HepG2 (cell line): ENCODE measurements around the gene ICAM3. TPM values are rescaled to one million over a fixed set of nuclear protein-coding genes. Genes with fewer than 3 reads are reported as not detected.

ENCODE experiments used
- ARNT ChIP-seq: fragments of 450-650 bp; IDR thresholded peaks from 2 replicates; pipeline ENCODE4 v1.6.1; 2017
- BHLHE40 ChIP-seq: IDR thresholded peaks from 2 replicates; pipeline ENCODE4 v1.6.1; 2011; ENCODE audit warnings: low read length, improper control_type of control experiment
- FOXK2 ChIP-seq: fragments of 450-650 bp; IDR thresholded peaks from 2 replicates; pipeline ENCODE4 v1.6.1; 2016
- HOXA9 ChIP-seq: sonication (generic); formaldehyde crosslinking; IDR thresholded peaks from 2 replicates; pipeline ENCODE4 v1.8.1; 2022; ENCODE audit warnings: missing genetic modification reagents, mild to moderate bottlenecking, moderate library complexity, borderline replicate concordance
- JUND ChIP-seq: sonication (generic); formaldehyde crosslinking; IDR thresholded peaks from 2 replicates; pipeline ENCODE4 v1.8.0; 2022; ENCODE audit warnings: mild to moderate bottlenecking, missing genetic modification reagents
- NFKBIZ ChIP-seq: IDR thresholded peaks from 2 replicates; pipeline ENCODE4 v1.6.1; 2018; ENCODE audit warnings: missing genetic modification reagents, missing compliant biosample characterization
- PRPF4 ChIP-seq: fragments of 200-400 bp; formaldehyde crosslinking; IDR thresholded peaks from 2 replicates; pipeline ENCODE4 v1.6.1; 2016; ENCODE audit warnings: low read length, low read depth; ENCODE audit not compliant: poor library complexity, severe bottlenecking
- RBM22 ChIP-seq: fragments of 200-400 bp; formaldehyde crosslinking; optimal IDR thresholded peaks from 2 replicates; pipeline ENCODE3; 2017; ENCODE audit warnings: mild to moderate bottlenecking, low read length, moderate library complexity
- SALL2 ChIP-seq: sonication (generic); formaldehyde crosslinking; IDR thresholded peaks from 2 replicates; pipeline ENCODE4 v1.8.1; 2023; ENCODE audit warnings: mild to moderate bottlenecking, missing genetic modification reagents, inconsistent platforms
- SMARCE1 ChIP-seq: fragments of 450-650 bp; IDR thresholded peaks from 2 replicates; pipeline ENCODE4 v1.6.1; 2017; ENCODE audit warnings: borderline replicate concordance
- TAF1 ChIP-seq: sonication (generic); formaldehyde crosslinking; IDR thresholded peaks from 2 replicates; pipeline ENCODE4 v1.4.0; 2020; ENCODE audit warnings: missing genetic modification reagents
- ZC3H4 ChIP-seq: sonication (generic); formaldehyde crosslinking; IDR thresholded peaks from 2 replicates; pipeline ENCODE4 v1.4.0; 2020; ENCODE audit warnings: missing genetic modification reagents, borderline replicate concordance
- ZFP1 ChIP-seq: IDR thresholded peaks from 2 replicates; pipeline ENCODE4 v1.6.1; 2016
- ZGPAT ChIP-seq: IDR thresholded peaks from 2 replicates; pipeline ENCODE4 v1.6.1; 2016; ENCODE audit warnings: mild to moderate bottlenecking
- ZNF484 ChIP-seq: sonication (generic); formaldehyde crosslinking; IDR thresholded peaks from 2 replicates; pipeline ENCODE4 v1.5.1; 2020; ENCODE audit warnings: mild to moderate bottlenecking, low read depth, missing genetic modification reagents, borderline replicate concordance
- ZNF615 ChIP-seq: sonication (generic); formaldehyde crosslinking; IDR thresholded peaks from 2 replicates; pipeline ENCODE4 v1.5.0; 2020; ENCODE audit warnings: mild to moderate bottlenecking, missing genetic modification reagents, borderline replicate concordance
- ZNF790 ChIP-seq: sonication (generic); formaldehyde crosslinking; IDR thresholded peaks from 2 replicates; pipeline ENCODE4 v1.8.0; 2022; ENCODE audit warnings: missing genetic modification reagents, mild to moderate bottlenecking, borderline replicate concordance
- polyA plus RNA-seq, 8 experiments: library from polyadenylated mRNA; depleted of rRNA in 3 of 8; stranded (reverse) in 7 of 8; unstranded in 1 of 8; fragments of >200 nt; fragmentation: Illumina TruSeq in 4 of 8; extraction: Trizol in 4 of 8; gene quantifications; 2 replicates each; pipeline versions ENCODE4 v1.2.1 to v1.2.3, GENCODE V29; 2011 to 2016; ENCODE audit warnings: low read depth in 4 of 8, missing spikeins in 1 of 8, mixed read lengths in 1 of 8; ENCODE audit not compliant: insufficient read depth in 1 of 8
- total RNA-seq, 5 experiments: library from RNA; depleted of rRNA; stranded (reverse); fragments of >200 nt; fragmentation: Illumina TruSeq; extraction: Trizol; gene quantifications; 2 replicates each; pipeline ENCODE4 v1.2.3, GENCODE V29; 2016; ENCODE audit warnings: low read depth in 1 of 5
- TF ChIP-seq, protein P1 (sequence below), 2 experiments: sonication (generic) in 1 of 2; formaldehyde crosslinking in 1 of 2; IDR thresholded peaks; 2 replicates each; pipeline versions ENCODE4 v1.4.0 to v1.6.1; 2016 to 2020; ENCODE audit warnings: borderline replicate concordance in 1 of 2, low read depth in 1 of 2, mild to moderate bottlenecking in 1 of 2, missing genetic modification reagents in 1 of 2
- TF ChIP-seq, protein P2 (sequence below): sonication (generic); formaldehyde crosslinking; IDR thresholded peaks from 2 replicates; pipeline ENCODE4 v1.9.0; 2021; ENCODE audit warnings: missing genetic modification reagents, borderline replicate concordance
- TF ChIP-seq, protein P3 (sequence below): sonication (generic); formaldehyde crosslinking; IDR thresholded peaks from 2 replicates; pipeline ENCODE4 v1.4.0; 2020; ENCODE audit warnings: missing genetic modification reagents; ENCODE audit errors: not compliant biosample characterization

ICAM3 gene
- total and polyA plus RNA-seq, 2 of the 13 experiments (the other 11 are each of a cell fraction or from before 2014, with no cell fraction given): 14.1 to 21.0 TPM

DNA sequence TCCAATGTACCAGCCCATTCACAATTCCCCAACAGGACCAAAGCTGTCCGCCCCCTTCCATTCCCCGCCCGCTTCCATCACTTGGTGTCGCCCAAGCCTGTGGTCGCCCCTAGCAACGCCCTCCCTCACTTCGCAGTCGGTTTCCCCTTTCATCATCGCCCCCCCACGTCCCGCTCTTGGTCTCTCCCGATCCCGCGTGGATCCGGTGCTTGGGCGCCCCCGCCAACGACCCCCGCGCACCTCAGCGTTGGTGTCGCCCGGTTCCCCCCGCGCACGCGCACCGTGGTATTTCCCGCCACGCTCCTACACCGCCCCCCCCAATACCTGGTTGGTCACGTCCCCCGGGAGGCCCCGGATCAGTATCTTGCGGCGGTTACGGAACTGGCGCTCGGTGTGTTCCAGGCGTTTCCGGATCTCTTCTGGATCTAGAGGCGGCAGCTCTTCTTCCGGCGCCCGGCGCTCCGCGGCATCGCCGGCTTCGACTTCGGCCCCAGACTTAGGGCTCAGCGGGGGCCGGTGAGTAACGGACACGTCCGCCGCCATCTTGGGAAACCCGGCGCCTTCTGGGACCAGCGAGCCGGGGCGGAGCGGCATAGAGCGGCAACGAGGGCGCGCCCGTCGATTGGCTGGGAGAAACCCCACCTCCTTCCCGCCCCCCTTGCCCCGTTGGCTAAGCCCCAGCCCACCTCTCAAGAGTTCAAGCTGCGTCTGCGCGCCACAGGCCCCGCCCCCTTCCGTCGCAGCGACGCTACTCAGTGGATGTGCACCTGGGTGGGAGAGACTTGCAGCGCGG lies 6.3 kb downstream of the ICAM3 start, which contains the start of gene RAVER1 (continued):
- TF ChIP-seq, protein P1, sequence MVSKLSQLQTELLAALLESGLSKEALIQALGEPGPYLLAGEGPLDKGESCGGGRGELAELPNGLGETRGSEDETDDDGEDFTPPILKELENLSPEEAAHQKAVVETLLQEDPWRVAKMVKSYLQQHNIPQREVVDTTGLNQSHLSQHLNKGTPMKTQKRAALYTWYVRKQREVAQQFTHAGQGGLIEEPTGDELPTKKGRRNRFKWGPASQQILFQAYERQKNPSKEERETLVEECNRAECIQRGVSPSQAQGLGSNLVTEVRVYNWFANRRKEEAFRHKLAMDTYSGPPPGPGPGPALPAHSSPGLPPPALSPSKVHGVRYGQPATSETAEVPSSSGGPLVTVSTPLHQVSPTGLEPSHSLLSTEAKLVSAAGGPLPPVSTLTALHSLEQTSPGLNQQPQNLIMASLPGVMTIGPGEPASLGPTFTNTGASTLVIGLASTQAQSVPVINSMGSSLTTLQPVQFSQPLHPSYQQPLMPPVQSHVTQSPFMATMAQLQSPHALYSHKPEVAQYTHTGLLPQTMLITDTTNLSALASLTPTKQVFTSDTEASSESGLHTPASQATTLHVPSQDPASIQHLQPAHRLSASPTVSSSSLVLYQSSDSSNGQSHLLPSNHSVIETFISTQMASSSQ (IDR thresholded peaks at IDR 0.05; ENCODE audit: low read depth): no peak
- TF ChIP-seq, protein P1 (CRISPR knock-in tag; IDR thresholded peaks at IDR 0.05; ENCODE audit: borderline replicate concordance): peak; percentile 63; the same call in 1 of the 2 replicates
- TF ChIP-seq ZNF615 (CRISPR knock-in tag) (no peak), RBM22 (no peak), FOXK2 (peak; percentile 94), ZNF790 (CRISPR knock-in tag) (no peak), ZGPAT (CRISPR knock-in tag) (peak; percentile 73; the same call in 1 of the 2 replicates), NFKBIZ (CRISPR knock-in tag) (no peak), SMARCE1 (no peak), SALL2 (CRISPR knock-in tag) (peak; percentile 77; the same call in 1 of the 2 replicates), HOXA9 (peak; percentile 76; the same call in 1 of the 2 replicates), ZC3H4 (no peak), PRPF4 (no peak), ZFP1 (CRISPR knock-in tag) (0 out of 2 replicates have a peak, but pooled peaks have one; percentile 64), ARNT (no peak), ZNF484 (CRISPR knock-in tag) (no peak), BHLHE40 (peak; percentile 90), JUND (CRISPR knock-in tag) (no peak), TAF1 (CRISPR knock-in tag) (peak; percentile 91)
- TF ChIP-seq, protein P2, sequence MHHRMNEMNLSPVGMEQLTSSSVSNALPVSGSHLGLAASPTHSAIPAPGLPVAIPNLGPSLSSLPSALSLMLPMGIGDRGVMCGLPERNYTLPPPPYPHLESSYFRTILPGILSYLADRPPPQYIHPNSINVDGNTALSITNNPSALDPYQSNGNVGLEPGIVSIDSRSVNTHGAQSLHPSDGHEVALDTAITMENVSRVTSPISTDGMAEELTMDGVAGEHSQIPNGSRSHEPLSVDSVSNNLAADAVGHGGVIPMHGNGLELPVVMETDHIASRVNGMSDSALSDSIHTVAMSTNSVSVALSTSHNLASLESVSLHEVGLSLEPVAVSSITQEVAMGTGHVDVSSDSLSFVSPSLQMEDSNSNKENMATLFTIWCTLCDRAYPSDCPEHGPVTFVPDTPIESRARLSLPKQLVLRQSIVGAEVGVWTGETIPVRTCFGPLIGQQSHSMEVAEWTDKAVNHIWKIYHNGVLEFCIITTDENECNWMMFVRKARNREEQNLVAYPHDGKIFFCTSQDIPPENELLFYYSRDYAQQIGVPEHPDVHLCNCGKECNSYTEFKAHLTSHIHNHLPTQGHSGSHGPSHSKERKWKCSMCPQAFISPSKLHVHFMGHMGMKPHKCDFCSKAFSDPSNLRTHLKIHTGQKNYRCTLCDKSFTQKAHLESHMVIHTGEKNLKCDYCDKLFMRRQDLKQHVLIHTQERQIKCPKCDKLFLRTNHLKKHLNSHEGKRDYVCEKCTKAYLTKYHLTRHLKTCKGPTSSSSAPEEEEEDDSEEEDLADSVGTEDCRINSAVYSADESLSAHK (CRISPR knock-in tag): no peak
- TF ChIP-seq, protein P3, sequence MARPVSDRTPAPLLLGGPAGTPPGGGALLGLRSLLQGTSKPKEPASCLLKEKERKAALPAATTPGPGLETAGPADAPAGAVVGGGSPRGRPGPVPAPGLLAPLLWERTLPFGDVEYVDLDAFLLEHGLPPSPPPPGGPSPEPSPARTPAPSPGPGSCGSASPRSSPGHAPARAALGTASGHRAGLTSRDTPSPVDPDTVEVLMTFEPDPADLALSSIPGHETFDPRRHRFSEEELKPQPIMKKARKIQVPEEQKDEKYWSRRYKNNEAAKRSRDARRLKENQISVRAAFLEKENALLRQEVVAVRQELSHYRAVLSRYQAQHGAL (CRISPR knock-in tag): no peak
